Measurements from ENCODE around the gene GPR15LG.

Gene GPR15LG

DNA sequence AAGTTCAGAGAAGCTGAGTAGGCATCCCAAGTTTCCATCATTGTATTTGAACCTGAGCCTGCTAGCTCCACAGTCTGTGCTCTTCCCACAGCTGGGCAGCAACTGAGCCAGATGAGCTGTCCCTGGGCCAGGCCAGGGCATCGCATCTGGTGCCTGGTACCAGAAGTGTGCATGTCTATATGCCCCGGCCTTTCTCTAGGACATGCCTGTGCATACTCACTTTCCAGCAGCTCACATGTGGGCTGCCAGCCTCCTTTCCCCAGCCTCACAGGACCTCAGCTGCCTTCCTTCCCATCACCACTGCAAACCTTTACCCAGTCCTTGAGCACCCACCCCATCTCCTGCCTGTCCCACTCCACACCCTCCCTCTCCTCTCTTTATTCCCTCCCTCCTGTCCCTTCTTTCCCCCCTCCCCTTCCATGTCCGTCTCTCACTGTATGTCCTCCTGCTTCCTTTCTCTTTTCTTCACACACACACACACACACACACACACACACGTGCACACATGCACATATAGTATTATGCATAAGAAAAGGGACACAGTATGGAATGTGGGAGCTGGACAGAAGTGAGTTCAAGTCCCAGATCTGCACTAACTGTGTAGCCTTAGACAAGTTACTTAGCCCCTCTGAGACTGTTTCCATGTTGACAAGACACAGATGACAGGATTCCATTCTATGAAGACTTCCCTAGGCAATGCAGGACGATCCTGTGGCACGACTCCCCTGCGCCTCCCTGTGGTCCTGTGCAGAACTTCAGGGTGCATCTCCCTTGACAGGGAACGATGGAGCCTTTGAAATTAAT lies 31.6 kb downstream of the GPR15LG start:
- no peak overlapping the region for H3K4me2 ChIP-seq (ENCODE audit: low read depth, low read length, poor library complexity, severe bottlenecking)
- H4K20me1 ChIP-seq (ENCODE audit: low read depth, low read length): no peaks in the 10 kb centered on the region
- no peaks in the 10 kb centered on the region for H3K27me3 ChIP-seq (ENCODE audit: low read length)
- no peak overlapping the region for H2AFZ ChIP-seq (ENCODE audit: low read depth, low read length, severe bottlenecking)
- H3K4me3 ChIP-seq (ENCODE audit: insufficient read depth, low read length, poor library complexity, severe bottlenecking): no peak overlapping the region
- no peaks in the 10 kb centered on the region for H3K36me3 ChIP-seq (ENCODE audit: low read length)
- H3K9me3 ChIP-seq (ENCODE audit: insufficient read depth, low read length): no peaks in the 10 kb centered on the region
- H3F3A ChIP-seq (ENCODE audit: insufficient read depth): no peaks in the 10 kb centered on the region
- H3K9ac ChIP-seq (ENCODE audit: low read length): no peak overlapping the region
- no peak overlapping the region for H3K27ac ChIP-seq (ENCODE audit: low read depth, low read length)
- H3K79me2 ChIP-seq (ENCODE audit: insufficient read depth, low read length): no peaks in the 10 kb centered on the region
- H3K9me2 ChIP-seq (replicated peaks; ENCODE audit: insufficient read depth, low read length): no peaks in the 10 kb centered on the region
- TF ChIP-seq EZH2phosphoT487 (conservative IDR thresholded peaks at IDR 0.05; ENCODE audit: low read length): no peak
- TF ChIP-seq, protein P1, sequence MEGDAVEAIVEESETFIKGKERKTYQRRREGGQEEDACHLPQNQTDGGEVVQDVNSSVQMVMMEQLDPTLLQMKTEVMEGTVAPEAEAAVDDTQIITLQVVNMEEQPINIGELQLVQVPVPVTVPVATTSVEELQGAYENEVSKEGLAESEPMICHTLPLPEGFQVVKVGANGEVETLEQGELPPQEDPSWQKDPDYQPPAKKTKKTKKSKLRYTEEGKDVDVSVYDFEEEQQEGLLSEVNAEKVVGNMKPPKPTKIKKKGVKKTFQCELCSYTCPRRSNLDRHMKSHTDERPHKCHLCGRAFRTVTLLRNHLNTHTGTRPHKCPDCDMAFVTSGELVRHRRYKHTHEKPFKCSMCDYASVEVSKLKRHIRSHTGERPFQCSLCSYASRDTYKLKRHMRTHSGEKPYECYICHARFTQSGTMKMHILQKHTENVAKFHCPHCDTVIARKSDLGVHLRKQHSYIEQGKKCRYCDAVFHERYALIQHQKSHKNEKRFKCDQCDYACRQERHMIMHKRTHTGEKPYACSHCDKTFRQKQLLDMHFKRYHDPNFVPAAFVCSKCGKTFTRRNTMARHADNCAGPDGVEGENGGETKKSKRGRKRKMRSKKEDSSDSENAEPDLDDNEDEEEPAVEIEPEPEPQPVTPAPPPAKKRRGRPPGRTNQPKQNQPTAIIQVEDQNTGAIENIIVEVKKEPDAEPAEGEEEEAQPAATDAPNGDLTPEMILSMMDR (IDR thresholded peaks at IDR 0.05; ENCODE audit: insufficient read depth, low read length, poor library complexity, severe bottlenecking): peak; percentile 89

DNA sequence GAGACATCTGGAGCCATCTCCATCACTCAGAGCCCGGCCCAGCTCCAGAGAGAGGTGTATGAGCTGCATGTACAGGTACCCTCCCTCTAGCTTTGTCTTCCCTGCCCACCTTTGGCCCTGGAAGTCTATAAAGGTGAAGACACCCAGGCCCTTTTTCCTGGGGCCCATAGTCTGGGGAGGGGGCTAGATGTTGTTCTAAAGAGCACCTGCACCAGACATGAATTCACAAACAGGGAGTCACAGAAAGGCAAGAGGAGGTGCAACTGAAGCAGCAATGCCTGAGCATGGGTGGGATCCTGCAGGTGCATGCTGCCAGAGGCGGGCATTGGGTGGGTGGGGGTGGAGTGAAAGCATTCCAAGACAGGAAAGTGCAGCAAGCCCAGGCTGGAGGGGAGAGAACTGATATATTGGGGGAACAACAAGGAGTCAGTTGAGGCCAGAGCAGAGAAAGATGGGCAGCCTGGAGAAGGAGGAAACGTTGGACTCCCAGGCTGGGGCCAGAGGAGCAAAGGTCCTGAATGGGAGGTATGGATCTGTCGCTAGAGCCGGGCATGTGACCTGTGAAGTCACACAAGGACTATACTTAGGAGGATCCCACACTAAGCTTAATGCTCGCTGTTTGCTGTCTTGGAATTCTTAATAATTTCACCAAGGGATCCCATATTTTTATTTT lies 32.4 kb downstream of the GPR15LG start:
- Histone ChIP-seq H3K9me2 (replicated peaks; ENCODE audit: insufficient read depth, low read length) (no peaks in the 10 kb centered on the region), H3K36me3 (ENCODE audit: low read length) (no peaks in the 10 kb centered on the region), H2AFZ (ENCODE audit: low read depth, low read length, severe bottlenecking) (no peak overlapping the region), H3K9ac (ENCODE audit: low read length) (no peak overlapping the region), H3K4me3 (ENCODE audit: insufficient read depth, low read length, poor library complexity, severe bottlenecking) (no peak overlapping the region), H3K9me3 (ENCODE audit: insufficient read depth, low read length) (no peaks in the 10 kb centered on the region), H4K20me1 (ENCODE audit: low read depth, low read length) (no peaks in the 10 kb centered on the region), H3K27me3 (ENCODE audit: low read length) (no peaks in the 10 kb centered on the region), H3F3A (ENCODE audit: insufficient read depth) (no peaks in the 10 kb centered on the region), H3K27ac (ENCODE audit: low read depth, low read length) (no peak overlapping the region), H3K79me2 (ENCODE audit: insufficient read depth, low read length) (no peaks in the 10 kb centered on the region), H3K4me2 (ENCODE audit: low read depth, low read length, poor library complexity, severe bottlenecking) (no peak overlapping the region)
- TF ChIP-seq, protein P1 (IDR thresholded peaks at IDR 0.05; ENCODE audit: insufficient read depth, low read length, poor library complexity, severe bottlenecking): no peak
- TF ChIP-seq EZH2phosphoT487 (conservative IDR thresholded peaks at IDR 0.05; ENCODE audit: low read length): no peak

DNA sequence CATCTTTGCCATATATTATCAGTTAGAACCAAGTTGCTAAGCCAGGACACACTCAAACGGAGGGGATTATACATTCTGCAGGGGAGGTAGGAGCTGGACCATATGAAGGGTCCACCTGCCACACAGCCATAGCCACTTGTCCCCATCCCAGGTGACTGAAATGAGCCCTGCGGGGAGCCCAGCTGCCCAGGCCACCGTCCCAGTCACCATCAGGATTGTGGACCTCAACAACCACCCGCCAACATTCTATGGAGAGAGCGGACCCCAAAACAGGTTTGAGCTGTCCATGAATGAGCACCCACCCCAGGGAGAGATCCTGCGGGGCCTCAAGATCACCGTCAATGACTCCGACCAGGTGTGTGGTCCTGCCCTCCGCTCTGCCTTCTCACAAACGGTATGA lies 34.4 kb downstream of the GPR15LG start:
- Histone ChIP-seq H3K9me3 (ENCODE audit: insufficient read depth, low read length) (no peaks in the 10 kb centered on the region), H3K4me3 (ENCODE audit: insufficient read depth, low read length, poor library complexity, severe bottlenecking) (no peak overlapping the region), H2AFZ (ENCODE audit: low read depth, low read length, severe bottlenecking) (no peak overlapping the region), H3K27ac (ENCODE audit: low read depth, low read length) (no peak overlapping the region), H3K36me3 (ENCODE audit: low read length) (no peaks in the 10 kb centered on the region), H3K9ac (ENCODE audit: low read length) (no peak overlapping the region), H4K20me1 (ENCODE audit: low read depth, low read length) (no peaks in the 10 kb centered on the region), H3K27me3 (ENCODE audit: low read length) (no peaks in the 10 kb centered on the region), H3K9me2 (replicated peaks; ENCODE audit: insufficient read depth, low read length) (no peaks in the 10 kb centered on the region), H3K4me2 (ENCODE audit: low read depth, low read length, poor library complexity, severe bottlenecking) (no peak overlapping the region), H3K79me2 (ENCODE audit: insufficient read depth, low read length) (no peaks in the 10 kb centered on the region), H3F3A (ENCODE audit: insufficient read depth) (no peaks in the 10 kb centered on the region)
- TF ChIP-seq, protein P1 (IDR thresholded peaks at IDR 0.05; ENCODE audit: insufficient read depth, low read length, poor library complexity, severe bottlenecking): no peak
- no peak for TF ChIP-seq EZH2phosphoT487 (conservative IDR thresholded peaks at IDR 0.05; ENCODE audit: low read length)

All from SU-DHL-6 (cell line).